Ramos (cell line): ENCODE results near the gene OBSCN.
"Not testable (repeated sequence)": the region's sequence is repeated elsewhere in the genome, so short reads cannot be mapped to it uniquely, and the experiment has no call there.

Experiments
- in situ Hi-C: fragments of 300-500 bp; cut with MboI; formaldehyde crosslinking; loops from one replicate; pipeline ENCODE4 v1.14.3; 2022; ENCODE audit warnings: low sequenced_read_pairs; ENCODE audit not compliant: unreplicated experiment

Gene OBSCN

GRCh38 chr1:228180959-228181644 lies 26.7 kb upstream of the OBSCN start:
- in situ Hi-C loops = no loop called here

- in situ Hi-C loops = no loop called here
Measured at GRCh38 chr1:228181645-228182034, 26.2 kb upstream of the OBSCN start.

GRCh38 chr1:228182296-228183030 lies 25.4 kb upstream of the OBSCN start:
- in situ Hi-C loops = no loop called here

- in situ Hi-C loops = no loop called here
Measured at GRCh38 chr1:228184152-228184551, 23.7 kb upstream of the OBSCN start.

GRCh38 chr1:228185641-228185965 lies 22.2 kb upstream of the OBSCN start:
- in situ Hi-C loops = no loop called here

GRCh38 chr1:228188249-228188648 lies 19.6 kb upstream of the OBSCN start:
- in situ Hi-C loops = not testable (repeated sequence)

- in situ Hi-C loops = no loop called here
Measured at GRCh38 chr1:228190182-228190581, 17.7 kb upstream of the OBSCN start.

- in situ Hi-C loops = no loop called here
Measured at GRCh38 chr1:228190778-228191177, 17.1 kb upstream of the OBSCN start.

GRCh38 chr1:228194436-228194835 lies 13.4 kb upstream of the OBSCN start:
- in situ Hi-C loops = no loop called here

GRCh38 chr1:228194921-228195812 lies 12.7 kb upstream of the OBSCN start:
- in situ Hi-C loops = no loop called here

GRCh38 chr1:228197555-228198147 lies 10.2 kb upstream of the OBSCN start:
- in situ Hi-C loops = no loop called here

GRCh38 chr1:228198977-228199590 lies 8.8 kb upstream of the OBSCN start:
- in situ Hi-C loops = no loop called here

- in situ Hi-C loops = no loop called here
Measured at GRCh38 chr1:228204958-228205357, 2.9 kb upstream of the OBSCN start.

GRCh38 chr1:228205526-228206436 lies 2.1 kb upstream of the OBSCN start:
- in situ Hi-C loops = no loop called here

- in situ Hi-C loops = no loop called here
Measured at GRCh38 chr1:228206582-228207351, 1.1 kb upstream of the OBSCN start.

- in situ Hi-C loops = no loop called here
Measured at GRCh38 chr1:228207381-228207810, 448 bp upstream of the OBSCN start.

GRCh38 chr1:228208831-228209551 lies 1.1 kb downstream of the OBSCN start:
- in situ Hi-C loops = no loop called here

GRCh38 chr1:228209657-228210056 lies 1.8 kb downstream of the OBSCN start:
- in situ Hi-C loops = no loop called here
